Uterus (tissue), 4 donors: ENCODE measurements around the gene ATP5PB. TPM values are rescaled to one million over a fixed set of nuclear protein-coding genes. Genes with fewer than 3 reads are reported as not detected.
A peak's percentile ranks its signal among the peaks of the same experiment; 100 is the strongest.

Experiments used
- DNase-seq, 2 donors: peaks; one replicate each; pipeline ENCODE4 v3.0.0-alpha.2; 2019 to 2020
- H3K27ac ChIP-seq, 2 donors: fragments of 200-600 bp; sonication (generic); 1 replicate in 1 of 2; 2 replicates in 1 of 2; pipeline ENCODE4 v1.5.1; 2016 to 2018
- H3K27me3 ChIP-seq, 2 donors: fragments of 200-600 bp; sonication (generic); one replicate each; pipeline ENCODE4 v1.5.1; 2018 to 2019; ENCODE audit warnings: control low read depth in 1 of 2
- H3K36me3 ChIP-seq, 2 donors: fragments of 200-600 bp; sonication (generic); one replicate each; pipeline ENCODE4 v1.5.1; 2019; ENCODE audit warnings: control low read depth in 1 of 2
- H3K4me1 ChIP-seq, 2 donors: fragments of 200-600 bp; sonication (generic); one replicate each; pipeline ENCODE4 v1.5.1; 2018 to 2019; ENCODE audit warnings: control low read depth in 1 of 2
- H3K4me3 ChIP-seq, 2 donors: fragments of 200-600 bp; sonication (generic); 1 replicate in 1 of 2; 2 replicates in 1 of 2; pipeline ENCODE4 v1.5.1; 2018 to 2019; ENCODE audit warnings: mild to moderate bottlenecking in 1 of 2
- H3K9me3 ChIP-seq, 2 donors: fragments of 200-600 bp; sonication (generic); one replicate each; pipeline ENCODE4 v1.5.1; 2019; ENCODE audit warnings: control low read depth in 1 of 2
- POLR2A ChIP-seq, 2 donors: fragments of 450-650 bp; IDR thresholded peaks; one replicate each; pipeline ENCODE4 v1.6.1; 2016; ENCODE audit warnings: antibody characterized with exemption in 2 of 2, mild to moderate bottlenecking in 1 of 2, moderate library complexity in 1 of 2
- intact Hi-C: fragments of 100-400 bp; cut with DNase I; formaldehyde crosslinking; loops from one replicate; pipeline ENCODE4 v1.15.1; 2023; ENCODE audit warnings: low total_unique reads
- total RNA-seq, 4 donors: library from RNA; depleted of rRNA in 3 of 4; stranded (reverse); fragments of >200 nt in 3 of 4; gene quantifications; one replicate each; pipeline versions ENCODE4 v1.1.0 to v1.2.4, GENCODE V29; 2014 to 2023
- TF ChIP-seq, protein P1 (sequence below), 4 experiments: fragments of 200-600 bp in 2 of 4; fragments of 450-650 bp in 2 of 4; sonication (generic) in 2 of 4; IDR thresholded peaks; one replicate each; pipeline ENCODE4 v1.5.1; 2016 to 2019; ENCODE audit warnings: antibody characterized with exemption in 4 of 4, mild to moderate bottlenecking in 2 of 4, moderate library complexity in 1 of 4
- donor health status: DM: yes; HTN: yes; CAD: no.

ATP5PB gene
- total RNA-seq, 4 donors from 2014 or later, result 151 to 184 (median 161) TPM

DNA sequence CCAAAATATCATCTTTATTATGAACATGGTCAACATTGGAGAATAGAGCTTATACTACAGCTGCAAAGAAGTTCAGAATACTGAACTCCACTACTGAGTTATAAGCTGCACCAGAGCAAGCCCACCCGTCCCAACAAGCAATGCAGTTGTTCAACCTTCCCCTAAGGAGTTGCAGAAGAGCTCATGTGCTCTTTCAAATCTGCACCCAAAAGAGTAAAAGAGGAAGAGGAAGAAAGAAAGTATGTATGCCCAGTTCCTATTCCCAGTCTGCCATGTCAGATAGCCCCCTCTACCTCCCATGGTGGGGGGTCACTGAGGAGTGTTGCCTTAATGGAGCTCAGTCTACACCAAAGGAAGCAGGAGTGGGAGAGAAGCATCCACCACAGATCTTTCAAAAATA lies 31.4 kb downstream of the ATP5PB start:
- no peak for DNase-seq
- H3K4me3 ChIP-seq, result no peak overlapping the region
- no peaks in the 10 kb centered on the region for H3K4me1 ChIP-seq
- H3K27me3 ChIP-seq, result no peaks in the 10 kb centered on the region
- H3K36me3 ChIP-seq, result no peaks in the 10 kb centered on the region
- TF ChIP-seq, protein P1, sequence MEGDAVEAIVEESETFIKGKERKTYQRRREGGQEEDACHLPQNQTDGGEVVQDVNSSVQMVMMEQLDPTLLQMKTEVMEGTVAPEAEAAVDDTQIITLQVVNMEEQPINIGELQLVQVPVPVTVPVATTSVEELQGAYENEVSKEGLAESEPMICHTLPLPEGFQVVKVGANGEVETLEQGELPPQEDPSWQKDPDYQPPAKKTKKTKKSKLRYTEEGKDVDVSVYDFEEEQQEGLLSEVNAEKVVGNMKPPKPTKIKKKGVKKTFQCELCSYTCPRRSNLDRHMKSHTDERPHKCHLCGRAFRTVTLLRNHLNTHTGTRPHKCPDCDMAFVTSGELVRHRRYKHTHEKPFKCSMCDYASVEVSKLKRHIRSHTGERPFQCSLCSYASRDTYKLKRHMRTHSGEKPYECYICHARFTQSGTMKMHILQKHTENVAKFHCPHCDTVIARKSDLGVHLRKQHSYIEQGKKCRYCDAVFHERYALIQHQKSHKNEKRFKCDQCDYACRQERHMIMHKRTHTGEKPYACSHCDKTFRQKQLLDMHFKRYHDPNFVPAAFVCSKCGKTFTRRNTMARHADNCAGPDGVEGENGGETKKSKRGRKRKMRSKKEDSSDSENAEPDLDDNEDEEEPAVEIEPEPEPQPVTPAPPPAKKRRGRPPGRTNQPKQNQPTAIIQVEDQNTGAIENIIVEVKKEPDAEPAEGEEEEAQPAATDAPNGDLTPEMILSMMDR (IDR thresholded peaks at IDR 0.05), result no peak
- TF ChIP-seq POLR2A (IDR thresholded peaks at IDR 0.05), result no peak
- H3K9me3 ChIP-seq, result no peaks in the 10 kb centered on the region
- intact Hi-C loops, result no loop called here
- no peak overlapping the region for H3K27ac ChIP-seq

DNA sequence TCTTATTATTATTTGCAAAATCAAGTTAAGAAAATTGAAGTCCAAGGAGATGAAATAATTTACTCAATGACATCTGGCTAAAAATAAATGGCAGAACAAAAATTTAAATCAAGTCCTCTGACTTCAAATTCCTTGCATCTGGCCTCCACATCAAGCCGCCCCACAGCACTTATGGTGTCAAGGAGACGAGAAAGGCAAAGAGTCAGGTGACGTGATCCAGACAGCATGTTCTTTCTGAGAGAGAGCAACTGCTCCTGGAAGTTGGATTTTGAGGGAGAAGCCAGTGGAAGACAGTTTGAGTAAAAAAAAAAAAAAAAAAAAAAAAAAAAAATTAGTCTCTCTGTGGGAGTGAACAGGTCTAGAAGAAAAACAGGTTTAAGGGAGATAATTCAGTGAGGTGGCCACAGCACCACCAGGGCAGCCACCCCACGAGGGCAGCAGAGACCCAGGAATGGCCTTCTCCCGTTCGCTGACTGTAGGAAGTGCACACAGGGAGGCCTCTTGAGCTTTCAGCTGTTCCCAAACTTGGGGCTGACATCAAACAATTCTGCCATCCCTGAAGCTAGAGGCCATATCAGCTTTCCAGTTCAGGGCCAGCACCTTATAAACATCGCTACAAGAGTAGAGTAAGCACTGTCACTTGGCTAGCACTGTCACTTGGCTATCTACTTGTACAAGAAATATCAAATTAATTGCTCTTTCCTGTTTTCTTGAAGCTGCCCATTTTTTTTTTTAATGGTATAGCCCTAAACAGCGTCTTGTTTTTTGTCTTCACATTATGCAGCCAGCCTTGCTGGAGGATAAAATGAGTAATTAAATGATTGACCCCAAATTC lies 32.3 kb downstream of the ATP5PB start:
- H3K27me3 ChIP-seq, result no peaks in the 10 kb centered on the region
- peak overlapping the region in 1 of 2 donors; percentile 4 for H3K27ac ChIP-seq
- TF ChIP-seq, protein P1 (IDR thresholded peaks at IDR 0.05), result peak; percentile 66 to 83 (median 73)
- no peak for TF ChIP-seq POLR2A (IDR thresholded peaks at IDR 0.05)
- DNase-seq, result peak; percentile 77 to 78
- no peaks in the 10 kb centered on the region for H3K9me3 ChIP-seq
- intact Hi-C loops, result no loop called here
- H3K36me3 ChIP-seq, result no peaks in the 10 kb centered on the region
- H3K4me3 ChIP-seq, result no peak overlapping the region
- no peaks in the 10 kb centered on the region for H3K4me1 ChIP-seq

DNA sequence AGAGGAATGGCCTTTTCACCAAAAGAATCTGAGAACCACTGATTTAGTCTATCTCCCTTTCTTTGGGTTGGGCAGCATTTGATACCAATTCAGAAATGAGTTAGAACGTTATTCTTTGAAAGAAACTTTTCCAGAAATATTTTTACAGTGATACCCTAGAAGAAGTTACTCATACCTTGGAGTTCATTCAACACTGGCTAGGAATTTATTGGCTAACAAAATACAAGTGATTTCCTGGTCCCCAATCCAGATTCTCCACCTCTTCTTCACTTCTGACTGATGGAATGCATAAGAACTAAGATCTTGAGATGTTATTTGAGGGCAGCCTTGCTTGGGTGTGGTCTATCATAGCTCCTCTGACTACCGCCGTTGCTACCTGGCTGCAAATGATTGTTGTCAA lies 33.9 kb downstream of the ATP5PB start:
- intact Hi-C loops, result no loop called here
- no peak for DNase-seq
- no peak overlapping the region for H3K27ac ChIP-seq
- no peaks in the 10 kb centered on the region for H3K9me3 ChIP-seq
- no peaks in the 10 kb centered on the region for H3K4me1 ChIP-seq
- H3K27me3 ChIP-seq, result no peaks in the 10 kb centered on the region
- TF ChIP-seq, protein P1 (IDR thresholded peaks at IDR 0.05), result no peak
- TF ChIP-seq POLR2A (IDR thresholded peaks at IDR 0.05), result no peak
- no peak overlapping the region for H3K4me3 ChIP-seq
- no peaks in the 10 kb centered on the region for H3K36me3 ChIP-seq

DNA sequence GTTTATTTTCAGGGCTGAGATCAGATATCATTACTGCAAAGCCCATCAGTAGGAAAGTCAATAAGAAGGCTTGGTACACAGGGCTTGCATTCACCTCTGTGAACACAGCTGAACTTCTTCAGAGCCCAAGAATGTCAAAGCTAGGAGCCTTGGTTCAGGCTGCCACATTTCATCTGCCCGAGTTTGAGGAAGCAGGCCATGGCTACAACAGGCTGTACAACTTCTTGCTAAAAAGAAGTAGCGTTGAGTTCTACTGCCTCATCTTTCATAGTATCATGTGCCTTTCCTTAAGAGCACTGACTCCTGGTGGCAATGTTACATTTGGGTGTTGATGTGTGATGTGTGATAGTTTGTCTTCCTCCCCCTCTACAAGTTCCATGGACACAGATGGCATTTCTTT lies 34.6 kb downstream of the ATP5PB start:
- Histone ChIP-seq H3K36me3 (no peaks in the 10 kb centered on the region), H3K4me3 (no peak overlapping the region), H3K9me3 (no peaks in the 10 kb centered on the region), H3K27ac (no peak overlapping the region), H3K4me1 (no peaks in the 10 kb centered on the region), H3K27me3 (no peaks in the 10 kb centered on the region)
- no peak for TF ChIP-seq POLR2A (IDR thresholded peaks at IDR 0.05)
- TF ChIP-seq, protein P1 (IDR thresholded peaks at IDR 0.05), result no peak
- intact Hi-C loops, result no loop called here
- no peak for DNase-seq

DNA sequence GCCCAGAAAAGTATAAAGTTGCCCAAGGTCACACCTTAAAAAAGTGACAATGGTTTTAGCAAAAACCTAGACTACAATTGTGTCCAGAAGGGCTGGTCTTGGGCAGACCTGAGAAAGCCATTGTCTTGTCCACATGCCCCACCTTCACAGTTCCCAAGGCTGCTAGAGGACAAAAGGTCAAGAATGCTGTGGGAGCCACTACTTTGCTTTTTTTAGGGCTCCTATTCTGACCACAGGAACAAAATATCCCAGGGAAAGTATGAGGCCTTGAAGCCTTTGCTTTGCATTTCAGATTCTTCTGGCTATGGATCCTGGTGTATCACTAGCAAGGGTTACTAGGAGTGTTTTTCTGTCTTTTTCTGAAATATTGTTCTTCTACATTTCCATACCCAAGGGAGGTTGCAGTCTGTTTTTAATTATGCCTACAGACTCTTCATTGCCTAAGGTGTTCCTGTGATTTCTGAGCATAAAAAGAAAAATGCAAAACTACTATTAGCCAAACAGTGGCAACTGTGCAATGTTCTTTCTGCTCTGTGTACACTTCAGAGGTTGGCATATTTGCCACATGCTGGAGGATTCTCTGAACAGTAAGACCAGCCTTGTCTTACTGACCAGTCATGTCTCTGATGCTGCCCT lies 35.2 kb downstream of the ATP5PB start:
- TF ChIP-seq, protein P1 (IDR thresholded peaks at IDR 0.05), result no peak
- TF ChIP-seq POLR2A (IDR thresholded peaks at IDR 0.05), result no peak
- no peaks in the 10 kb centered on the region for H3K4me1 ChIP-seq
- H3K4me3 ChIP-seq, result no peak overlapping the region
- no peak for DNase-seq
- no peaks in the 10 kb centered on the region for H3K27me3 ChIP-seq
- H3K9me3 ChIP-seq, result no peaks in the 10 kb centered on the region
- H3K27ac ChIP-seq, result no peak overlapping the region
- H3K36me3 ChIP-seq, result no peaks in the 10 kb centered on the region
- intact Hi-C loops, result no loop called here
